Glomerular endothelial cell (primary cell): ENCODE measurements around the gene LRMDA. TPM values are rescaled to one million over a fixed set of nuclear protein-coding genes. Genes with fewer than 3 reads are reported as not detected.

Experiments used
- DNase-seq: peaks from one replicate; pipeline ENCODE4 v3.0.0-alpha.2; 2011; ENCODE audit warnings: low read depth, low spot score; ENCODE audit errors: extremely low read depth
- total RNA-seq: library from RNA; depleted of rRNA; stranded (reverse); fragments of >200 nt; gene quantifications from 2 replicates; pipeline ENCODE4 v1.2.3, GENCODE V29; 2015

The LRMDA gene
- total RNA-seq, 1 donor from 2014 or later = 25.7 TPM

GRCh38 chr10:75801121-75801520 is 369.7 kb downstream of the LRMDA start:
- DNase-seq = no peak

GRCh38 chr10:75801661-75802060 is 370.2 kb downstream of the LRMDA start:
- no peak for DNase-seq

- DNase-seq = no peak
Measured at GRCh38 chr10:75803121-75803520, 371.7 kb downstream of the LRMDA start.

GRCh38 chr10:75803816-75804552 is 372.6 kb downstream of the LRMDA start:
- no peak for DNase-seq

DNA sequence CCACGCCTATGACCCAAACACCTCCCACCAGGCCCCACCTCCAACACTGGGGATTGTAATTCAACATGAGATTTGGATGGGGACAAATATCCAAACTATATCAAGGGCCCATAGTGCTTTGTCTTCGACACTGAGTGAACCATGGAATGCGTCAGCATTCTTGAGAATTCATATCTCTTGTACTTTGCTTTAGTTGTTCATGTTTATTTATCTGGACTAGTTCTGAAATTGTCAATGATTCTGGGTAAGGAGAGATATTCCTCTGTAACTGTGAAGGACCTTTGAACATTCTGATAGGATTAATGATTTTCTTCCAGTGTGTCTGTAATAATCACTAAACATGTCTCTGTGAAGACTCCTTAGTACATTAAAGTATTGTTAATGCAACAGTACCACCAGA is 374.8 kb downstream of the LRMDA start:
- DNase-seq = no peak

GRCh38 chr10:75807456-75807855 is 376.0 kb downstream of the LRMDA start:
- DNase-seq = no peak

DNA sequence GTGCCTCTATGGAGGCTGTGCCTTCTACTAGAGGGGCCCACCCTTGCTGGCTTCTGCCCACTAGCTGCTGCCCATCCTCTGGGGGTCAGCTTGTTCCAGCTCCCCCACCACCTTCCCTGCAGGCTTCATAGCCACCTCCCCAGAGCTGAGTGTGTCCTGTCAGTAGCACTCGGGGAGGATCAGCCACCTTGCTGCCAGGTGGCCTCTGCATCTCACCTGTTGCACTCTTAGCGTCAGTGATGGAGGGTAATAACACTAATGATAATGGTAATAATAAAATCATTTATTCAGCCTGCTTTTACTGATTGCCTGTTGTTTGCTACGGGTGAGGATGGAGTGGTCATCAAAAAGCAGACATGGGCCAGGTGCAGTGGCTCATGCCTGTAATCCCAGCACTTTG is 377.6 kb downstream of the LRMDA start:
- no peak for DNase-seq

DNA sequence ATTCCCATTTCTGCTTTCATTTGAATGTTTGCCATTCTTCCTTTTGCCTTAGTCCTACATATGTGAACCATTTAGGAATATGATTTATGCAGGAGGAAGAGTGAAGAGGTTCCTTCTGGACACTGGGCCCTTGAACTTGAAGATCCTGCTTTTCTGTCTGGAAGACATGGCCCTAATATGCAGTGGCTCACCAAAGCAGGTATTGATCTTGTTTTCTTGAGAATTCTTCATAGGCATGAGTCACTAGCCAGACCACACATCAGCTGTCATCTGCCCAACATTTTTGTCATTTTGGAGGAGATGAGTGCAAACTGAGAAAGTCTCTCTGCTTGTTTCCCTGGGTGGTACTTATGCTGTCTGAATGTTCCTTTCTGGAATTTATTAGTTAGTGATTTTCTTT is 382.6 kb downstream of the LRMDA start:
- DNase-seq = no peak

DNA sequence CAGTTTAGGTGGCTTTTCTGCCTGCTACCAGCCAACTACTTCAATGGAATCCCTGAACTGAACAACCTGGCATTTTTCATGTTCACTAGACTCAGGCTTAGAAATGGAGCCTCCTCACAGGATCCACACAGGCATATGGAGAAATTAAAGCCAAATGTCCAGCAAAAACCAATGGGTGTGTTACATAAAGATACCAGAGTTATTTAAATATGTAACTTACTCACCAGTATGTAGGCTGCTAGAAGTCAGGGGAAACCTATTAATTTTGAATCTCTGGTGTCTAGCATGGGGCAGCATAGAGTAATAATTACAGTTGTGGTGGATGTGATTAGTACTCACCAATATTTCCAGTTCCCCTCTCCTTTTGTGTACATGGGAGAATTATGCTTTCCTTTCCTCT is 383.6 kb downstream of the LRMDA start:
- DNase-seq = no peak

DNA sequence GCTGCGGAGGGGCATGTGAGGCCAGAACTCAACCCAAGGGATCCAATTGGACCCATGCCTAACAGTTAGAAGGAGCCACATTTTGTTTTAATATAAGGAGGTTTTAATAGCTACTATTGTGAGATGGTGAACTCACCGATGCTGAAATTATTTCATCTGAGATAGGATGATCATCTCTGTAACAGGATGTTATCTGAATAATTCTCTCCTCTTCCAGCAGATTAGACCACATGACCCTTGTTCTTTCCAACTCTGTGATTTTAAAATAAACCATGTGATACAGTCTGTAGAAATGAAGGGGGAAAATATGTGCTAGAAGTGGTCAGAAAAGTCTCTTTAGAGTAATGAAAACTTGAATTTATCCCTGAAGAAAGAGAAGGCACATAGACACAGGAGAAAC is 385.8 kb downstream of the LRMDA start:
- no peak for DNase-seq

DNA sequence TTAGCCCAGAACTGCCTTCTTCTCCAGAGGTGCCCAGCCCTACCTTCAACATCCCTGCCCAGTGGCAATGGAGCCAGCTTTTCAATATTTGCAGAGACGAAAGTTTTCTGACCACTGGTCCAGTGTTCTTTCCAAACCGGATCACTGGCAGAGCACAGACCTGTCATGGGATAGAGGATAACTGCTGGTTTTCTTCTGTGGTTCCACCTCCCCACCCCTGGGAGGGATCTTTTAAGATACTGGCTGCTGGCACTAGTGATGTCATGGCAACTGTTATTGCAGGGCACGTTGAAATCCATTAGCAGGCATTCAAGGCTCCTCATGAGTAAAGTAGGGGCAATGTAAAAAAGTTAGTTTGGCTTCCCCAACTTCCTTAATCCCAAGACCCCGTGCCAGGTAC is 387.1 kb downstream of the LRMDA start:
- no peak for DNase-seq

DNA sequence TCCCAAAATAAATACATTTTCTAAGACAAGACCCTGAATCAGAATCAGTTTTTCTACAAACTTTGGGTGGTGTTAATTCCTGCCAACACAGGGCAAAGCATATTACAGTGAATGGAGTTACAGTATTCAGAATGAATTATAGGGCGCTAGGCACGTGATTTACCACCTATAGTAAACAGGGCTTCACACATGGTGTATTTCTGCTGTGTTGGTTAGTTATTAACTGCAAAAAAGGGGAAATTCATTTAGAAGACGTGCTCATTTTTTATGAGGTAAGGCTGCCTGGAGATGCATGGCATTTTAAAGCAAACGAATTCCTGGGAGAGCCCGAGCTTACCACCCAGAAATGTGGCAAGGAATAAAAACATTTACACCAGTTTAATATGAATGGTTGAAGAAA is 393.8 kb downstream of the LRMDA start:
- DNase-seq = no peak

GRCh38 chr10:75825661-75826060 is 394.2 kb downstream of the LRMDA start:
- no peak for DNase-seq

- no peak for DNase-seq
Measured at GRCh38 chr10:75826846-75827245, 395.4 kb downstream of the LRMDA start.

- DNase-seq = no peak
Measured at GRCh38 chr10:75827587-75828021, 396.2 kb downstream of the LRMDA start.

DNA sequence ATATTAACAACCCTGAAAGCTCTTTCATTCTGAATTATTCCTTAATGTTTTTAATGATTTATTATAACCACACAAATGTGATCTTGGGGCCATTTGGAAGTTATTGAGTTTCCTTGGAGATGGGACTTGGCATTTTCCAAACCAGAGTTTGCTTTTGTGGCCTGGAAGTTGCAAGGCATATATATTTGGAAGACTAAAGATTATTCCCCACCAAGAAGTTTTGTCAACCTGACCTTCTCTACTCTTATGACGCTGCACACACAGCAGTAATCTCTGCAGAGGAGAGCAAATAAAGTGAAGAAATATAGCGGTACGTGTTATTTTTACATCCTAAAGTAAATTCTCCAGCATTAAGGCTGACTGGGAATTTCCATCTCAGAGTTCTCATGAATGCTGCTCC is 397.0 kb downstream of the LRMDA start:
- no peak for DNase-seq

GRCh38 chr10:75836064-75836463 is 404.6 kb downstream of the LRMDA start:
- no peak for DNase-seq

DNA sequence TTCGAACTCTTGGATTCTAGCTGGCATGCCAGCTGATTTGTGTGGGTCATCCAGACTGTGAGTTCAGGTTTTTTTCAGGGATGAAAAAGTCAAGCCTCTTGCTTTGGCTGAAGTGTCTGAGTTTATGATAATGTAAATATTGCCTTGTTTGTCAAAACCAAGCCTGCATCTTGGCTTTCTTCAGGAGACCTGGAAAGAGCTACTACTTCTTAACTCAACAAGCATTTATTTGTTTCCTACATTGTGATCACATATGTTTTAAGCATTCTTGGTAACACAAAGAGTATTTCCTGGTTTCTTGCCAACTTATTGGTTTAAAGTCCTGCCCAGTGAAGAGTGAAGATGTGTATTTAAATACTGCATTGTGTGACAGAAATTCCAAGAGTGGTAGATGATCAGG is 407.1 kb downstream of the LRMDA start:
- no peak for DNase-seq

GRCh38 chr10:75839020-75839419 is 407.6 kb downstream of the LRMDA start:
- no peak for DNase-seq

DNA sequence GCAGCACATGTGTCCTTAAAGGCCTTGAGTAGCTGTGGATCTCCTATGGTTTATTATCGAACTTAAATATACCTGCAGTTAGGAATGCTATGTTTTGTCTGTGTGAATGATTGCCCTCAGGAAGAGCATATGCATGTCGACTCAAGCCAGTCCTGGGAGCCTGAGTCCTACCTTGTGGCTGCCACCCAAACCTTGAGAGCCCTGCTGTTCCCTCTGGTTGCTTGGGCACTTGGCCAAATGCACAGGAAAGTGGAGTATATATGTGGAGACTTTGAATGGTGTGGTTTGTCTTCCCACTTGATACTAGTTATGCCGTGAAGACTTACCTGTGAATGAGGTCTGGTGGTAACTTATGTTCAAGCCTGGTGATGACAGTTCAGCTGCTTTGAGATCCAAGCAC is 409.8 kb downstream of the LRMDA start:
- DNase-seq = no peak

GRCh38 chr10:75845176-75845947 is 413.9 kb downstream of the LRMDA start:
- no peak for DNase-seq

DNA sequence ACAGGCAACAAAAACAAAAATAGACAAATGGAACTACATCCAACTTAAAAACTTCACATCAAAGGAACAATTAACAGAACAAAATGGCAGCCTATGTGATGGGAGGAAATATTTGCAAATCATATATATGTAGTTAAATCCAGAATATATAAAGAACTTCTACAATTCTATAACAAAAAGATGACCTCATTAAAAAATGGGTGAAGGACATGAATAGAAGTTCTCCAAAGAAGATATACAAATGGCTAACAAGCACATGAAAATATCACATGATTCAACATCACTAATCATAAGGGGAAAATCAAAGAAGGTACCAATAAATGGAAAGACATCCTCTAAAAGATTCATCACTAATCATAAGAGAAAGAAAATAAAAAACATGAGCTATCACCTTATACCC is 416.1 kb downstream of the LRMDA start:
- DNase-seq = no peak
